ENCODE data around the gene TMOD3.
A peak's percentile ranks its signal among the peaks of the same experiment; 100 is the strongest.
"Not testable (repeated sequence)": the region's sequence is repeated elsewhere in the genome, so short reads cannot be mapped to it uniquely, and the experiment has no call there.

TMOD3 gene

GRCh38 chr15:51829376-51830275 lies at the start of gene TMOD3:
Gene TMOD3, plus strand, starts transcription at chr15:51829653. Its CDS starts 33,232 bp downstream, at chr15:51862885.
- DNase-seq (ENCODE audit: low read depth in 1 of 2, low spot score in 1 of 2): peak; percentile 84 to 85

GRCh38 chr15:51780636-51781035 lies 48.8 kb upstream of the TMOD3 start:
- no peak for DNase-seq (ENCODE audit: low read depth in 1 of 2, low spot score in 1 of 2)

- no peak for DNase-seq (ENCODE audit: low read depth in 1 of 2, low spot score in 1 of 2)
Measured at GRCh38 chr15:51781506-51781905, 47.9 kb upstream of the TMOD3 start.

GRCh38 chr15:51782357-51782896 lies 47.0 kb upstream of the TMOD3 start:
- DNase-seq (ENCODE audit: low read depth in 1 of 2, low spot score in 1 of 2): no peak

- no peak for DNase-seq (ENCODE audit: low read depth in 1 of 2, low spot score in 1 of 2)
Measured at GRCh38 chr15:51783967-51784366, 45.5 kb upstream of the TMOD3 start.

- not testable (repeated sequence) for DNase-seq (ENCODE audit: low read depth in 1 of 2, low spot score in 1 of 2)
Measured at GRCh38 chr15:51787130-51787529, 42.3 kb upstream of the TMOD3 start.

GRCh38 chr15:51792474-51792873 lies 37.0 kb upstream of the TMOD3 start:
- not testable (repeated sequence) for DNase-seq (ENCODE audit: low read depth in 1 of 2, low spot score in 1 of 2)

GRCh38 chr15:51793521-51794305 lies 35.7 kb upstream of the TMOD3 start:
- no peak for DNase-seq (ENCODE audit: low read depth in 1 of 2, low spot score in 1 of 2)

- no peak for DNase-seq (ENCODE audit: low read depth in 1 of 2, low spot score in 1 of 2)
Measured at GRCh38 chr15:51796847-51797401, 32.5 kb upstream of the TMOD3 start.

GRCh38 chr15:51798281-51798680 lies 31.2 kb upstream of the TMOD3 start:
- DNase-seq (ENCODE audit: low read depth in 1 of 2, low spot score in 1 of 2): no peak

- no peak for DNase-seq (ENCODE audit: low read depth in 1 of 2, low spot score in 1 of 2)
Measured at GRCh38 chr15:51799282-51800252, 29.9 kb upstream of the TMOD3 start.

- no peak for DNase-seq (ENCODE audit: low read depth in 1 of 2, low spot score in 1 of 2)
Measured at GRCh38 chr15:51801391-51801835, 28.0 kb upstream of the TMOD3 start.

- DNase-seq (ENCODE audit: low read depth in 1 of 2, low spot score in 1 of 2): no peak
Measured at GRCh38 chr15:51802593-51802992, 26.9 kb upstream of the TMOD3 start.

- DNase-seq (ENCODE audit: low read depth in 1 of 2, low spot score in 1 of 2): no peak
Measured at GRCh38 chr15:51803965-51804364, 25.5 kb upstream of the TMOD3 start.

GRCh38 chr15:51806123-51806522 lies 23.3 kb upstream of the TMOD3 start:
- no peak for DNase-seq (ENCODE audit: low read depth in 1 of 2, low spot score in 1 of 2)

- no peak for DNase-seq (ENCODE audit: low read depth in 1 of 2, low spot score in 1 of 2)
Measured at GRCh38 chr15:51809457-51809856, 20.0 kb upstream of the TMOD3 start.

GRCh38 chr15:51812598-51812997 lies 16.9 kb upstream of the TMOD3 start:
- no peak for DNase-seq (ENCODE audit: low read depth in 1 of 2, low spot score in 1 of 2)

- no peak for DNase-seq (ENCODE audit: low read depth in 1 of 2, low spot score in 1 of 2)
Measured at GRCh38 chr15:51814606-51815005, 14.8 kb upstream of the TMOD3 start.

- DNase-seq (ENCODE audit: low read depth in 1 of 2, low spot score in 1 of 2): no peak
Measured at GRCh38 chr15:51816611-51817010, 12.8 kb upstream of the TMOD3 start.

GRCh38 chr15:51818150-51818549 lies 11.3 kb upstream of the TMOD3 start:
- DNase-seq (ENCODE audit: low read depth in 1 of 2, low spot score in 1 of 2): no peak

All from activated CD4-positive, alpha-beta T cell treated with anti-CD3 and anti-CD28 coated beads, Interleukin-2, amount 50 U/mL, for 24 hours (primary cell).